NCI-H748 (cell line): Measurements from ENCODE around the gene BOLA3.
"Not testable (repeated sequence)": the region's sequence is repeated elsewhere in the genome, so short reads cannot be mapped to it uniquely, and the experiment has no call there.

Experiments used
- DNase-seq: peaks from one replicate; lab custom pipeline; 2025; ENCODE audit not compliant: unreplicated experiment; lab: John Stamatoyannopoulos, UW

BOLA3 gene, protein sequence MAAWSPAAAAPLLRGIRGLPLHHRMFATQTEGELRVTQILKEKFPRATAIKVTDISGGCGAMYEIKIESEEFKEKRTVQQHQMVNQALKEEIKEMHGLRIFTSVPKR

DNA sequence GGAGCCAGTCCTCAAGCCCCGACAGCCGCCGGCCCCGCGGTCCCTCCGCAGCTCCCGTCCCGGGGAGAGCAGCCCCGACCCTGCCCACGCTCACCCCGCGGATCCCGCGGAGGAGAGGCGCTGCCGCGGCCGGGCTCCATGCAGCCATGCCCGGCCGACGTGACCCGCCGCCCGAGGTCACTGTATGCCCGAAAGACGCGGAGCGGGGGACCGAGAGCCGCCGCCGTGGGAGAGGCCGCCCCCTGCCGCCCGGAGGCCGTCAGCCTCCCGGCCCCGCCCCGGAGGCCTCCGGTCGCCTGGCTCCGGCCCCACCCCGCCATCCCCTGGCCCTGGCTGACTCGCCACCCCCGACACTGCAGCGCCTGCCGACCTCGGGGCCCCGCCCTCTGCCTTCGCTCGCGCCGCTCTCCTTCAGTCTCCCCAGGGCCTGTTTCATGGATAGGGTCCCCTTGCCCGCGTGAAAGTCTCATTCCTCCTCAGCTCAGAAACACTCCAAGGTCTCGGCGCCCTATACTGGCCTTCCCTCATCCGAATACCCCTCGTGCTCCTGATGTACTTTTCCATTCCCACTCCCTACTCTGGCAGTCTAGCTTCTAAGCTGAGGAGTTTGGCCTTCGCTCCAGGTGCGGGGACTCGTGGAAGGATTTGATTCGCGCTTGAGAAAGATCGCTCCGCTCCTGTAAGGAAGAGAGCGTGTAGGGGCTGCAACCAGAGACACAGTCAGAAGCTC, at the start of gene BOLA3:
Gene BOLA3 (minus strand): TSS at position 186 of the 730 bp plus-strand sequence. CDS start 38 bp downstream, at position 148.
- peak; percentile 84 for DNase-seq

DNA sequence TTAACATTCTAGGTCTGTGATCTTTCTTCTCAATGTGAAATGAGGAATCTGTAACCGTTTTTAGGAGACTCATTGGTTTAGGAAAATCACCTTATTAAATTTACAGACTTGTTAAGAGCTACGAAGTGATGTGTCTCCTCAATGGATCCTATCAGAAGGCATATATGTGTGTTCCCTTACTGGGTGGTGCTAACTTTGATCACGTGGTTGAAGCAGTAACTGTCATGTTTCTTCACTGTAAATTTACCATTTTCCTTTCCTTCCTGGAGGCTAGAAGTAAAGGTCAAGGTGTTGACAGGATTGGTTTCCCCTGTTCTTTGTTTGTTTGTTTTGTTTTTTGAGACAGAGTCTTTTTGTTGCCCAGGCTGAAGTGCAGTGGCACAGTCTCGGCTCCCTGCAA, 49.3 kb upstream of the BOLA3 start:
- DNase-seq, result no peak

DNA sequence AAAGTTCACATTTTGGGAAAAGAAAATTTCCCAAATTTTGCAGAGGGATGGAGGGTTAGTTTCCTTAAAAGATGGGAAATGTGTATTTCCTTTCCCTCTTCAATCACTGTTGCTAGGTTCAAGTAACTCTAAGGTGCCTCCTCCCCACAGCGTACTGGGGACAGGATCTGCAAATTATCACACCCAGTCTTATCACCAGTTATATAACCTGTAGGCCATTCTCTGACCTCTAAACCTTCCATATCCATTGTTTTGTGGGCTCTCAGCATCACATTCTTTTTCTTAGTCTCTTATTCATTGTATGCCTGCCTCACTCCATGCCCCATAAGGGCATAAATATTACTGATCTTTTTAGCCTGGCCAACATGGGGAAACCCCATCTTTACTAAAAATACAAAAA, 47.1 kb upstream of the BOLA3 start:
- no peak for DNase-seq

DNA sequence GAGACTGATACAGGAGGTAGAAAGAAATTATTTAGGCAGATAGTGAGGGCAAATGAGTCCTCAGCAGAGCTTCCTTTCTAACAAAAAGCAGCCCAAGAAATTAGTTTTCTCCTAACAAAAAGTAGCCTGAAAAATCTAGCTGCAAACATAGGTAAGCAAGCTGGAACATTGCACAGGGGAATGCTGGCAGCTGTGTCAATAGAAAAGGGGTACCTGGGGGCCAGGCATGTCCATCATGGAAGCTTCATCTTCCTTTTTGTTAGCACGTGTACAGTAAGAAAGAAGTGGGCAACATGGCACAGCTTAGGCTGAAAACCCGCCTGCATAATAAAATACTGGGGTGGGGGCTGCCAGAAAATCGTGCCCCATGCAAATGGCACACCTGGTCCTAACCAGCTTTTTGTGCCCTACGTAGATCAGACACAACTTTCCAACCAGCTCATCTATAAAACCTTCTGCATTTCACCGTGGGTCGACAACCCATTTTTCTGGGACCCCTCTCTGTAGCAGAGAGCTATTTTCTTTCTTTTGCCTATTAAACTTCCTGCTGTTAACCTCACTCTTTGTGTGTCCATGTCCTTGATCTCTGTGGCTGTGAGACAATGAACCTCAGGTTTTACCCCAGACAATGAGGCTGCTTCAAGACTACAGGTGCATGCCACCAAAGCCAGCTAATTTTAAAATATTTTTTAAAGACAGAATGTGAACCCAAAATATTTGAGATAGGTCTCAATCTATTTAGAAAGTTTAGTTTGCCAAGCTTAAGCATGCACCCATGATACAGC, 44.1 kb upstream of the BOLA3 start:
- DNase-seq, result peak; percentile 41

DNA sequence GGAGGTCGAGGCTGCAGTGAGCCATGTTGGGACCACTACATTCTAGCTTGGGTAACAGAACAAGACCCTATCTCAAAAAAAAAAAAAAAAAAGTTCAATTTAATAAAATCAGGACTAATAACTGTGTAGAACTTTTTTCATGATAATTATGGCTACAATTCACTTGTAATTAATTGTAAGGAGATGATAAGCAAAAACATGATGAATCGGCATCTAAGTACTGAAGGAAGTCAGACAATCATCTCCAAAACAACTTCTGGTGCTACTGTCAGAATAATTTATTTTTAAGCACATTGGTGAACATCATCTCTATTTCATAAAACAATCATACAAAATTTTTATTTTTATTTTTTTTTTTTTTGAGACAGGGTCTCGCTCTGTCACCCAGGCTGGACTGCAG, 41.0 kb upstream of the BOLA3 start:
- DNase-seq, result no peak

DNA sequence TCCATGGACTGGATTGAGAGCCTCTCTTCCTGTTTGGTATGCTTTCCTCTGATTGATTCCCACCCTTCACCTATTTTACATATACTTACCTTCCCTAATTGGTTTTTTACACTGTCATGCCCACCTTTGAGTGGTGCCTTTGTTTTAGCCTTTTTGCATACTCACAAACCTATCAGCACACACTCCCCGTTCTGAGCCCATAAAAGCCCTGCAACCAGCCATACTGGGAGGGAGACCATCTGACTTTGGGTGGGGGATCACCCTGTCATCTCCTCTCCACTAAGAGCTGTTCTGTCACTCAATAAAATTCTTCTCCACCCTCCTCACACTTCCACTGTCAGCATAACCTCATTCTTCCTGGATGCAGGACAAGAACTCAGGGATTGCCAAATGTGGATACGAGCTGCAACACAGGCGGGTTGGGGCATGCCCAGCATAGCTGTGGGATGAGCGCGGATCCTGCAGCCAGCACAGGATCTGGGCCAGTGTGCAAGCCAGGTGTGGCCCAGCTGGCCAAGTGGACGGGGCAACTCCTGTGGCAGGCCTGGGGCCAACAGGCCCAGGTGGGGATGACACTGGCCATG, 40.4 kb upstream of the BOLA3 start:
- no peak for DNase-seq

DNA sequence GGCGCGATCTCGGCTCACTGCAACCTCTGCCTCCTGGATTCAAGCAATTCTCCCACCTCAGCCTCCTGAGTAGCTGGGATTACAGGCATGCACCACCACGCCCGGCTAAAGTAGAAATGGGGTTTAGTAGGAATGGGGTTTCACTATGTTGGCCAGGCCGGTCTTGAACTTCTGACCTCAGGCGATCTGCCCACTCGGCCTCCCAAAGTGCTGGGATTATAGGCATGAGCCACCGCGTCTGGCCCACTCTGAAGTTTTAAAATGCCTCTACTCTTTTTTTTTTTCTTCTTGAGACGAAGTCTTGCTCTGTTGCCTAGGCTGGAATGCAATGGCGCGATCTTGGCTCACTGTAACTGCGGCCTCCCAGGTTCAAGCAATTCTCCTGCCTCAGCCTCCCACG, 39.0 kb upstream of the BOLA3 start:
- DNase-seq, result not testable (repeated sequence)

DNA sequence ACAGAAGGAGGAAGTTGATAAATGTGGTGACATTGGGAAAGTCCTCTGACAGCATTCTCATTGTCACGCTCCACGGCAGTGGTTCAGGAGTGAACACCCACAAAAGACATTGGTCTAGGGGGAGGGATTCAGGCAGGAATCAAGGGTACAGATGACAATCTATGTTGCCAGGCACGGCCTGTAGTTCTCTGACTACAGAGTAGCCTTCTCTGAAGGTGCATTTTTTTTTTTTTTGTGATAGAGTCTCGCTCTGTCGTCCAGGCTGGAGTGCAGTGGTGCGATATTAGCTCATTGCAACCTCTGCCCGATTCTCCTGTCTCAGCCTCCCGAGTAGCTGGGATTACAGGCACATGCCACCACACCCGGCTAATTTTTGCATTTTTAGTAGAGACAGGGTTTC, 38.3 kb upstream of the BOLA3 start:
- DNase-seq, result no peak

DNA sequence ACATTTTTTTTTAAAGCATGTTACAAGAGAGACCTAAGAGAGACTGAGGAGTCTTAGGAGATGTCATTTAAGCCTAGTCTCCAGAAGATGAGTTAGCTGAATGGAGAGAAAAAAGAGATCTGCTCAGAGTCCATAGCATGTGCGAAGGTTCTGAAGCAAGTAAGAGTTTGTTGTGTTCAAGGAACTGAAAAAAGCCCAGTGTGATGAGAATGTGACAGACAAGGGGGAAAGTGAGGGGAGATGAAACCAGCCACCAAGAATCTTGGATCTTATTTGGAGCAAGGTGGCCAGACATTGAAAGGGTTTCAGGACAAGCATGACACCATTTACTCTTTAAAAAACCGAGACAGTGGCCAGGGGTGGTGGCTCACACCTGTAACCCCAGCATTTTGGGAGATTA, 36.2 kb upstream of the BOLA3 start:
- no peak for DNase-seq

DNA sequence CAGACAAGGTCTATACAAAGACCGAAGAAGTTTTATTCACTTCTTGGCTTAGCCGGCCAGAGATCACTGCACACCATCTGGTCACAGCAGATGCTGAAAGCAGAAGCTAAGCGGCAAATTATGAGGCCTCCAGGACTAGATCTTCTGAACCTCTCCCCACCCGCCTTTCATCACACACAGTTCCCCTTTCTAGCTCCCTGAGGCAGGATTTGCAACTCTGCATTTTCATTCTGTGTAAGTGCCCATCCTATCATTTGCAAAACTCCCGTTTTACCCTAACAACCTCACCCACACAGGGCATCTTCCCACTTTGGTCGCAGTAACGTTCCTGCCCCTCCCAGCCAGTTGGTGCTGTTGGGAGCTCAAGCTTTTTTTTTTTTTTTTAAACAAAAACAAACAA, 34.0 kb upstream of the BOLA3 start:
- no peak for DNase-seq

DNA sequence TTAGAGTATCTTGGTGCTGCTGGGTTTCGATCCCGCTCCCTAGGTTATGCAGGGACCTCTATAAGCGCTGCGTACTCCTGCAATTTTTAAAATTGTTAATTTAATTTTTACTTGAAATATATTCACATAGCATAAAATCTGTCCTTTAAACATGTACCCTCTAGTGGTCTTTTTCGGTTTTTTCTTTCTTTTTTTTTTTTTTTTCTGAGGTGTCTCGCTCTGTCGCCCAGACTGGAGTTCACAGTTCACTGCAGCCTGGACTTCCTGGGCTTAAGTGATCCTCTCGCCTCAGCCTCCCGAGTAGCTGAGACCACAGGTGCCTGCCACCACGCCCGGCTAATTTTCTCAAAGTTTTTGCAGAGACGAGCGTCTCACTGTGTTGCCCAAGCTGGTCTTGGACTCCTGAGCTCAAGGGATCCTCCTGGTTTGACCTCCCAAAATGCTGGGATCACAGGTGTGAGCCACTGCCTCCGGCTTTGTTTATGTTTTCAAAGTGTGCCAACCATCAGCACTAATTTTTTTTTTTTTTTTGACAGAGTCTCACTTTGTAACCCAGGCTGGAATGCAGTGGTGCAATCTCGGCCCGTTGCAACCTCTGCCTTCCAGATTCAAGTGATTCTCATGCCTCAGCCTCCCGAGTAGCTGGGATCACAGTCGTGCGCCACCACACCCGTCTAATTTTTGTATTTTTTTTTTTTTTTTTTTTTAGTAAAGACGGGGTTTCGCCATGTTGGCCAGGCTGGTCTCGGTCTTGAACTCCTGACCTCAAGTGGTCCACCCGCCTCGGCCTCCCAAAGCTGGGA, 31.6 kb upstream of the BOLA3 start:
- DNase-seq, result no peak

DNA sequence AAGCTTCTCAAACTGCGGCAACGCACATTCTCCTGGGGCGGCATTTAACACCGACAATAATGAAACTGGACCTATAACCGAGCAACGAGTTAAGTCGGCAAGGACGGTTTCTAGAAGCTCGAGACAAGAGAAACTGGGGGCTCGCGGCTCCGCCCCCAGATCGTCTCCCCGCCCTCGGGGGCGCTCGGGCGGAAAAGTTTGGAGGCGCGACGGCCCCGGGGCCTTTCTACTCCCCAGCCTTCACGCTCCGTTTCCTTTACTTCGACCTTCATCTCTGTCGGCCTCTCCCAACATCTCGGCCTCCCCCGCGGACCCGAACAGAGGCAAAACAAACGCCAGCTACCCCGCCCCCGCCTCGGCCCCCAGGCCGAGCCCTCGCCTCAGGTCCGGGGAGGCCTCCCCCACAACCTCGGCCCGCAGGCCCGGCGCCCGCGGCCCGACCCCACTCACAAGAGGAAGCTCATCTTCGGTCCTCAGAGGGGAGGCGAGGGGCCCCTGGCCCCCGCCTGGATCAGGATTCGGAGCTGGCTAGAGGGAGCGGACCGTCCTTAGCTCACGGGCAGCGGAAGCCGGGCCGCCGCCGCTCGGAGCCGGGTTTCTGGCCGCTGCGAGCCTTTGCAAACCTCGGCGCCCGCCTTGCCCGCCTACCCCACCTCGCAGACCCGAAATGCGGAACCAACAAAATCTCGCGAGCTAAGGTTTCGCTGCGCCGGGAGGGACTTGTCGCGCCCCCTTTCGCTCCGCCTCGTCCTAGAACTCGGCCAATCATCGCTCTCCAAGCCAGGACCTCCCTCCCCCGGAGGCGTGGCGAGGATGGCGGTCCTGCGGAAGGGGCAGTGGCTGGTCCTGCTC, 30.7 kb upstream of the BOLA3 start, which contains the start of gene MOB1A:
Gene MOB1A (minus strand): TSS at position 669 of the 852 bp plus-strand sequence. CDS start 205 bp downstream, at position 464.
- peak; percentile 97 for DNase-seq

DNA sequence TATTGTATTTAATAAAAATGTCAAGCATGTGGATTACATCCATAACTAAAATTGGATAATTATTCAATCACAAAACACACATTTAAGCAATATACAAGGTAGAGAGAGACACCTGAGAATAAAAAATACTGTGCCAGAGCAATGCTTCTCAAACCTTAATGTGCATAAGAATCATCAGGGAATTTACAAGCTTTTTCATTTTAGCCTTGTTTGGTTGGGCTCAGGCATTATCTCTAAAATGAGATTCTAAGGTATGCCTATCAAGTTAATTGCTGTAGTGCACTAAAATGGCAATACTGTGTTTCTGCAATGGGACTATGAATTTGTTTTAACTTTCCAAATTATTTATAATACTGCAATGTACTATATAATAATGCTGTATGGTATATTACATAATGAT, 30.0 kb upstream of the BOLA3 start:
- no peak for DNase-seq

DNA sequence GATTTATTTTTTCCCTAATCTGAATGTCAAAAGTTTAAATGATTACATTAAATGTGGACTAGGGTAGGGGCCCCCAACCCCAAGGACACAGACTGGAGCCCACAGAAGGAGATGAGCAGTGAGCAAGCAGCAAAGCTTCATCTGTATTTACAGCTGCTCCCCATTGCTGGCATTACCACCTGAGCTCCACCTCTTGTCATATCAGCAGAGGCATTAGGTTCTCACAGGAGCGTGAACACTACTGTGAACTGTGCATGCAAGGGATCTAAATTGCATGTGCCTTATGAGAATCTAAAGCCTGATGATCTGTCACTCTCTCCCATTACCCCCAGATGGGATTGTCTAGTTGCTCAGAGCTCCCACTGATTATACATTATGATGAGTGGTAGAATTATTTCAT, 27.2 kb upstream of the BOLA3 start:
- DNase-seq, result no peak

DNA sequence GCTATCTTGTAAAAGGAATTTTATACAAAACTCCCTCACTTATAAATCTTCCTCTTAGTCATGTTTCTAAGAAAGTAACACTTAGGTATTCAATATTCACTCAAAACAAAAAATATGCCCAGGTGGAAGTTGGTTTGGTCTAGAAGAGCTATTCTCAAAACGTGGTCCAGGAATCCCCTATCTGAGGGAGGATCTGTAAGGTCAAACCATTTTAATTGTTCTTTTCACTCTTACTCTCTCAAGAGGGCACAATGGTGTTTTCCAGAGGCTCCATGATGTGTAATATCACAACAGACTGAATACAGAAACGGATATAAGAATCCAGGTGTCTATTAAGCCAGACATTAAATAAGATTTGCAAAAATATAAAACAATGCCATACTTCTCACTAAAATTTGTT, 21.0 kb upstream of the BOLA3 start:
- DNase-seq, result no peak

DNA sequence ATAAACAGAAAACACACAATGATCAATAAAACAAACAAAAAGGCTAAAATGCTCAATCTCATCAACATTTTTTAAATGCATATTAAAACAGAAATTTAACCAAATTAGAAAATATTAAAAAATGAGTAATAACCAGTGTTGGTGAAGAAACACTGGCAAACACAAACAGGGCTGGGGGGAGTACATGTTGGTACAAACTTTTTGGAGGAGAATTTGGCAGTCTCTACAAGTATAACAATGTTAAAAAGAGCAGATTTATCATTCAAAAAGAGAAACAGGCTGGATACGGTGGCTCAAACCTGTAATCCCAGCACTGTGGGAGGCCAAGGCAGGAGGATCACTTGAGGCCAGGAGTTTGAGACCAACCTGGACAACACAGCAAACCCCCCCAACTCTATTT, 17.0 kb upstream of the BOLA3 start:
- DNase-seq, result no peak

DNA sequence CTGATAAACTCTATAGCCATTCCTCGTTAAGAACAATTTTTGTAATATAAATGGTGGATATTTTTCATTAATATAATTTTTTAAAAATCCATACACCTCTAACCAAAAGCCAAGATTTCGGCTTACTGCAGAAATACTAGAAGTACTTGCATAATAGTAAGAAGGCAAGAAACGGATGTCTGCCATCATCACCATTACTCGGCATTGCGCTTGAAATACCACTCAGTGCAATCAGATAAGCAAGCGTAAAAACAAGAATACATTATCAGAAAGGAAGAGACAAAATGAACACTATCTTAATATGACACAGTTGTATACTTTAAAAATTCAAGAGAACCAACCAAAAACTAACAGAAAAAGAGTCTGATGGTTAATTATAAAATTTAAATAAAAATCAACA, 15.2 kb upstream of the BOLA3 start:
- no peak for DNase-seq

DNA sequence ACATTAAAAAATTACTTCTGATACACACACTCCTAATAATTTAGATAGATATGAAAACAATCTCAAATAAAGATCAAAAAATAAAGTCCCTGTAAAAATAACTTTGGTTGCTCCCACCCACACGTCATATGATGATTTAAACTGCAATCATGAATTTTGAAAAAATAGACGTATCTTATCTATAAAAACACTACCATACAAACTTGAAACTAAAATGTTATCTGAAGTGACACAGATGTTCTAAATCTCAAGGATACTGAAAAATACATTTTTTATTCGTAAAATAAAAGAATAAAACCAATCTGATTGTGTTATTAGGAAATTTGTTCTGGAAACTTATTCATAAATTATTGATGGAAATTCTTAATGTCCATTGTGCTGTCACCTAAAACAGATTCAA, 8.1 kb upstream of the BOLA3 start:
- DNase-seq, result no peak

DNA sequence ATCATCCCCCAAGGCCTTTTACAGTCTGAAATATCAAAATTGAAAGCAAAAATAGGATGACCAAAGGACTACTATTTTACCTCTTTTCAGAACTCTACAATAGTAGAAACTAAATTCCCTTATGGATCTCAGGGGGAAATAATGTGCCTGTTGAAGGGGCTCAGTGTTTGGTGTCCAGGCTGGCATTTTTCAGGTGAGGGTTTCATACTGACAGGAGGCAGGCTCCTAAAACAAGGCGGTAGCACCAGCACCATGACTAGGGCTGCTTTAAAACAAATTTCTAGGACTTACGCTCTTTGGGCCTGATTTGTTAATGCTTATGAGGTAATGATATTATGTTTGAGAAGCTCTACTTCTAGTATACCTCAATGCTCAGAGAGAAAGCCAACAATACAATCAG, 5.2 kb upstream of the BOLA3 start:
- DNase-seq, result no peak
